Vagina (tissue), 2 donors: ENCODE results near the gene RGPD5. TPM values are rescaled to one million over a fixed set of nuclear protein-coding genes. Genes with fewer than 3 reads are reported as not detected.
"Not testable (repeated sequence)": the region's sequence is repeated elsewhere in the genome, so short reads cannot be mapped to it uniquely, and the experiment has no call there.

Experiments
- DNase-seq, 2 donors: peaks; one replicate each; pipeline ENCODE4 v3.0.0-alpha.2; 2017; ENCODE audit errors: extremely low spot score in 2 of 2
- H3K27ac ChIP-seq: fragments of 200-600 bp; sonication (generic); one replicate; pipeline ENCODE4 v1.5.1; 2019
- H3K27me3 ChIP-seq: fragments of 200-600 bp; sonication (generic); one replicate; pipeline ENCODE4 v1.5.1; 2019
- H3K36me3 ChIP-seq, 2 donors: fragments of 200-600 bp; sonication (generic); one replicate each; pipeline ENCODE4 v1.5.1; 2017 to 2019
- H3K4me1 ChIP-seq: fragments of 200-600 bp; sonication (generic); one replicate; pipeline ENCODE4 v1.5.1; 2019
- H3K4me3 ChIP-seq, 2 donors: fragments of 200-600 bp; sonication (generic); 1 replicate in 1 of 2; 2 replicates in 1 of 2; pipeline ENCODE4 v1.5.1; 2016 to 2019
- H3K9me3 ChIP-seq: fragments of 200-600 bp; sonication (generic); one replicate; pipeline ENCODE4 v1.5.1; 2019
- intact Hi-C: fragments of 100-400 bp; cut with DNase I; formaldehyde crosslinking; loops from one replicate; pipeline ENCODE4 v1.15.1; 2023
- total RNA-seq: library from RNA; depleted of rRNA; stranded (reverse); fragments of >200 nt; gene quantifications from one replicate; pipeline ENCODE4 v1.2.3, GENCODE V29; 2016

Gene RGPD5
- total RNA-seq: 40.0 TPM

DNA sequence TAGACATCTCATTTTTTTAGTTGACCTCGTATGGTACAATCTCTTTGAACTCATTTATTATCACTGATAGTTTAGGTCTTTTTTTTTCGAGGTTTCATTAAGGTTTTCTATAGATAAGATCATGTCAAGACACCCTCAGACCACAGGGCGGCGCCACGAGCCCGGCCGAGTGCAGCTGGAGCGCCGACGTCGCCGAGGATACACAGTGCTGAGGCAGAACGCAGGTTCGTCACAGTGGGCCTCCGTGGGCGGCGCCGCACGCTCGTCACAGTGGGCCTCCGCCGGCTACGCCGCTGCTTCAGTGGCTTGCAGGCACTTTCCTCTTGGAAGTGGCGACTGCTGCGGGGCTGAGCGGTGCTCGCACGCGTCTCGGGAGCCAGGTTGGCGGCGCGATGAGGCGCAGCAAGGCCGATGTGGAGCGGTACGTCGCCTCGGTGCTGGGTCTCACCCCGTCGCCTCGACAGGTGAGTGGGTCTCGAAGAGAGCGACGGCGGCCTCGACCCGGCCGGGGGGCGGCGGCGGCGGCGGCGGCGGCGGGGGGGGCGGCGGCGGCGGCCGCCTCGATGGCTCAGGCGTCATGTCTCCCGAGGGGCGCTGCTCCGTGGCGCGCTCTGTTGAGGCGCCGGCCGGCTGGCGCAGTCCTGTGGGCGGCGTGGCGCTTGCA is at the start of gene RGPD5:
Gene RGPD5, plus strand, starts transcription at position 232 of the 664 bp plus-strand sequence. Its CDS starts 161 bp downstream, at position 393.
- H3K36me3 ChIP-seq, H3K27me3 ChIP-seq, H3K4me1 ChIP-seq, DNase-seq, H3K4me3 ChIP-seq, intact Hi-C loops, H3K9me3 ChIP-seq, H3K27ac ChIP-seq: not testable (repeated sequence)

- DNase-seq, intact Hi-C loops, H3K36me3 ChIP-seq, H3K4me1 ChIP-seq, H3K9me3 ChIP-seq, H3K4me3 ChIP-seq, H3K27me3 ChIP-seq, H3K27ac ChIP-seq: not testable (repeated sequence)
Measured at GRCh38 chr2:109751572-109751971, 42.5 kb upstream of the RGPD5 start.

GRCh38 chr2:109757163-109757824 is 36.8 kb upstream of the RGPD5 start:
- intact Hi-C loops, H3K36me3 ChIP-seq, H3K27me3 ChIP-seq, H3K27ac ChIP-seq, H3K9me3 ChIP-seq, H3K4me3 ChIP-seq, DNase-seq, H3K4me1 ChIP-seq: not testable (repeated sequence)

- peak overlapping the region; percentile 1 to 16 for H3K4me3 ChIP-seq
- intact Hi-C loops, H3K4me1 ChIP-seq, H3K27ac ChIP-seq, H3K27me3 ChIP-seq, H3K36me3 ChIP-seq, H3K9me3 ChIP-seq: not testable (repeated sequence)
- peak in 1 of 2 donors; percentile 22 for DNase-seq
Measured at GRCh38 chr2:109760265-109761042, 33.7 kb upstream of the RGPD5 start.

DNA sequence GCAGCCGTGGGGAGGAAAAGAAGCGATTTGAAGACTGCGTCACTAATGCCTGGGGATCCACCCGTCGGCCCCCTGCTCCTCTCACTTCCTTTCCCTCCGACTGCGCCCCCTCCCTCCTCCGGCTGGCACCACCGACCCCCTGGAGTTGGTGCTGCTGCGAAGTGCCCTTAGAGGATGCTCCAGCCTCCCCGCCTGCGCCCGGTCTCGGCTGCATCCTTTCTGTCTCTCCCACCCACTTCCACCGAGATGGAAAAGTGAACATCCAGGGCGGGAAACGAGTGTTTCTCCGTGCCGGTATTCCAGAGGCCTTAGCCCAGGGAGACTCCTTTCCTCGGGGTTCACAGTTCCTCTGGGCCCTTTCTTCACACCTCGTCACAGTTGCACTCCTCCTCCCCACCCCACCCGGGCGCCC is 33.1 kb upstream of the RGPD5 start:
- H3K4me1 ChIP-seq, H3K9me3 ChIP-seq, H3K27ac ChIP-seq, intact Hi-C loops, H3K27me3 ChIP-seq, DNase-seq, H3K36me3 ChIP-seq: not testable (repeated sequence)
- H3K4me3 ChIP-seq: peak overlapping the region; percentile 1 to 16

DNA sequence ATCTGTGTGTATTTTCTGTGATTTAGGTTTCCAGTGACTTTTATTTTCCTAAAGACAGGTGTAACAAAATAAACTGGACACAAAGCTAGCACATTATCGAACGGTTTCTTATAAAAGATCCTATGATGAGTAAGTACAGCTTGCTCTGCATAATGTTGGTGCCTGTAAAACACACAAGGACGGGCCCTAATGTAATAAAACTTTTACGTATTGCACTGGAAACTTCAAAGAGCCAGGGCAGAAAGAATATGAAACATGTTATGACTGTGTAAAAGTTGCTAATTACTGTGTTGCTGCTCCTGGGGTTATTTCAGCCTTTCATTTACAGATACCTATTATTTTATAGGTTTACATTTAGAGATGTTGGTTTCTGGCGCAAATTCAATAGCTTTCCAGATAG is 32.1 kb upstream of the RGPD5 start:
- H3K27ac ChIP-seq, H3K27me3 ChIP-seq, H3K4me1 ChIP-seq, H3K4me3 ChIP-seq, H3K36me3 ChIP-seq, H3K9me3 ChIP-seq, intact Hi-C loops, DNase-seq: not testable (repeated sequence)

- H3K36me3 ChIP-seq, H3K27ac ChIP-seq, H3K4me1 ChIP-seq, intact Hi-C loops, H3K4me3 ChIP-seq, H3K9me3 ChIP-seq, H3K27me3 ChIP-seq: not testable (repeated sequence)
- DNase-seq: peak in 1 of 2 donors; percentile 16
Measured at GRCh38 chr2:109766074-109766473, 28.0 kb upstream of the RGPD5 start.

DNA sequence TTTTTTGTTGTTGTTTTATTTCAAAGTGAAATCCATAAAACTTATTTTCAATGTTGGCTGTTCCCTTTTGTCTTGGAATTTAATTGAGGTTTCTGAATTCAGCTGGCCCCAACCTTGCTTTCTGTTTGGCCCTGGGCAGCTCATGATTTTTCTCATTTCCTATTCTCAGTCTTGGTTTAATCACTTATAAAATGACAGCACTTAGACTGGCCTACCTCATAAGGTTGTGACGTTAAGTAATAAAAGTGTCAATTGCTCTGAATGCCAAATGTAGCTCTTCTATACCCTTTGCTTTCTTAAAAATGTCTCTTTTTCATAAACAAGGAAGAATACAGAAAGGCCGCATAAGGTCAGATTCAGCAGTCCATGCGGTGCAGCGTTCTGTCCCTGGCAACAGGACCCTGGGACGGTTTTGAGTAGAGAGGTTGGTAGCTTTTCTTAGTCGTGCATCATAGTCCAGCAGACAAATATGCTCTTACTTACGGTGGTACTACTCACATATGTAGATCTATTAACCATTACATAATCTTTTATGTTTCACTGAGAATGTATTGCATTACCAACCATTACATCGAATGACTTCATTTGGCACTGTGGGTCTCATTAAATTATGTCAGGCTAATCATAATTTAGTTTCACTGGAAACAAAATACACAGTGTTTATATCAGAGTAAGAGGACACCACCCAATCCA is 27.1 kb upstream of the RGPD5 start:
- intact Hi-C loops, DNase-seq, H3K27me3 ChIP-seq, H3K4me1 ChIP-seq, H3K36me3 ChIP-seq, H3K27ac ChIP-seq, H3K4me3 ChIP-seq, H3K9me3 ChIP-seq: not testable (repeated sequence)

- intact Hi-C loops, H3K4me3 ChIP-seq, H3K4me1 ChIP-seq, H3K27ac ChIP-seq, DNase-seq, H3K36me3 ChIP-seq, H3K9me3 ChIP-seq, H3K27me3 ChIP-seq: not testable (repeated sequence)
Measured at GRCh38 chr2:109768934-109769333, 25.2 kb upstream of the RGPD5 start.

DNA sequence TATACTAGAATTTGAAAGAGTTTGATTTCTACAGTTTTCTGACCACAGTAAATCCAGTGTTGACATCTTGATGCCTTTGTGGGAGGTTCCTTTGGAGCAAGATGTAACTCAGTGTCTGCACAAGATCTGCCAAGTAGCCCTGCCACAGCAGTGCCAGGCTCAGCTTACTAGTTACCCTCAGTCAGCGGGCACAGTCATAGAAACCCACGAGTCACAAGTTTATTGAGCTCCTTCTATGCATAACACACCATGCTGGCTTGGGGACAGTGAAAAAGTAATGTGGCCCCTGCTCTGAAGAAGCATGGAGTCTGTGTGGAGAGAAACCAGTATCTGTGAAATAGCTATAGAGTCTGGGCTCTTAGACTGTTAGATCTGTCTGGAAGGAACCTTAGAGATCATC is 15.0 kb upstream of the RGPD5 start:
- H3K4me3 ChIP-seq, H3K27ac ChIP-seq, H3K27me3 ChIP-seq, intact Hi-C loops, DNase-seq, H3K4me1 ChIP-seq, H3K36me3 ChIP-seq, H3K9me3 ChIP-seq: not testable (repeated sequence)

DNA sequence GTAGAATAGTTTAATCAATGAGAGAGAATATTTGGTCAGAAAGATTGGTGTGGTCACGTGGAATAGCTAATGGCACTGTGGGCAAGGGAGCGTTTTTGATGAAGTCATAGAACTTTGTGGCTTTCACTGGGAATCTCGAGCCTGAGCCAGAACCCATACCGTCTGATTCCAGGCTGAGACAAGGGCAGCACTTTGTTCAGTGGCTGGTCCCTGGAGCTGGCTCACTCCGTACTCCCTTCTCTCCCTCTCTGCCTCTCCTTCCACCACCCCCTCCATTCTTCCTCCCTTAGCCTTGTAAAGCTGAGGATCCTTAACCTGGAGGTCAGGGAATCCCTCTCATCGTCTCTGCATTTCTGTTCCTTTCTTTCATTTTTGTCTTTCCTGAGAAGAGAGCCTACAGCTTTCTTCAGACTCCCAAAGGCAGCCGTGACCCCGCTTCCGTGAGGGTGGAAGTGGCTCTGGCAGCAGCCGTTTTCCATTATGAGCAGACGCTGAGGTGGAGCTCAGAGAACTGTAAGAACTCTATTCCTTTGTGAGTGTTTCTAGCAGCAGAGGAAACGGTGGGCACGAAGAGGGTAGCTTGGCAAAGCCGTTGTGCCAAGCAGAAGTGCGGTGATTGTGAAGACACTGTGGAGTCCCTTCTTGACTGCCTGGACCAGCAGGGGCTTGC is 12.8 kb upstream of the RGPD5 start:
- H3K4me3 ChIP-seq, H3K27me3 ChIP-seq, H3K36me3 ChIP-seq, H3K27ac ChIP-seq, H3K9me3 ChIP-seq, H3K4me1 ChIP-seq, intact Hi-C loops, DNase-seq: not testable (repeated sequence)

DNA sequence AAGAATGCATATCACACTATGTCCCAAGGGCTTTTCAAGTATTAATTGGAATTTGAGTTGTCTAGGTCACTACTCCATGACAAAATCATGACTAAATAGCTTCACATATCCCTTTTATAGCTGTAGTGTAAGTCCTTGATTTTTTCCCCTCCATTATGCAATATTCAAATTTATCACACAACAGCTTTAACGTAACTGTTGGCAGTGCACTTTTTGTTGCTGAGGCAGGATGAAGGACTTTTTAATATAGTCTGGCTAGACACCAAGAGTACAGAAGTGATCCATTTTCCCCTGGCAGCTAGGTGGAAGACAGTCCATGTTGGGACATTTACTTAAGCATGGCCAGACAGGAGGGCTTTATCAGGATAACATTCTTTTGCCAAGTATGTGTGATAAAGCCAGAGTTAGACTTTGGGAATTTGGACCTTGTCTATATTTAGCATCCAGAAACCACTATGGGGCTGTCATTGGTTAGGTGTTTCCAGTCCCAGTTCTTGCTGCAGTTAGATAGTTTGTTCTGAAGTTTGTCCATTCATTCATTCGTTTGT is 11.6 kb upstream of the RGPD5 start:
- DNase-seq, H3K9me3 ChIP-seq, H3K4me3 ChIP-seq, H3K27ac ChIP-seq, H3K27me3 ChIP-seq, intact Hi-C loops, H3K36me3 ChIP-seq, H3K4me1 ChIP-seq: not testable (repeated sequence)
